SK-N-SH treated with all-trans-retinoic acid at 6 μM for 48 hours (cell line): ENCODE results near the gene ADGRV1.

Source experiments
- ATAC-seq: fragments of 200-7000 bp; cut with Tn5 transposase; 3 replicates; pipeline ENCODE4 v1.9.1; 2020; ENCODE audit warnings: mild to moderate bottlenecking, moderate library complexity
- ARNTL ChIP-seq: fragments of 450-650 bp; formaldehyde crosslinking; IDR thresholded peaks from 2 replicates; pipeline ENCODE4 v1.5.0; 2020; ENCODE audit warnings: low read depth, mild to moderate bottlenecking, moderate library complexity, borderline replicate concordance
- BACH2 ChIP-seq: fragments of 250-450 bp; sonication (Bioruptor Pico); IDR thresholded peaks from 2 replicates; pipeline ENCODE4 v1.9.0; 2021; ENCODE audit warnings: mild to moderate bottlenecking, borderline replicate concordance
- CSDC2 ChIP-seq: fragments of 250-450 bp; sonication (Bioruptor Pico); IDR thresholded peaks from 2 replicates; pipeline ENCODE4 v1.5.0; 2020; ENCODE audit warnings: mild to moderate bottlenecking, moderate library complexity
- CSRNP3 ChIP-seq: fragments of 250-450 bp; sonication (Bioruptor Pico); IDR thresholded peaks from 2 replicates; pipeline ENCODE4 v1.5.1; 2021; ENCODE audit warnings: mild to moderate bottlenecking, moderate library complexity
- ESRRG ChIP-seq: fragments of 250-450 bp; sonication (Bioruptor Pico); IDR thresholded peaks from 2 replicates; pipeline ENCODE4 v1.6.1; 2021; ENCODE audit warnings: mild to moderate bottlenecking
- ISL1 ChIP-seq: fragments of 250-450 bp; sonication (Bioruptor Pico); IDR thresholded peaks from 2 replicates; pipeline ENCODE4 v2.1.2; 2022; ENCODE audit warnings: mild to moderate bottlenecking, moderate library complexity
- OSR1 ChIP-seq: fragments of 250-450 bp; sonication (Bioruptor Pico); IDR thresholded peaks from 2 replicates; pipeline ENCODE4 v1.8.0; 2022; ENCODE audit warnings: moderate library complexity, mild to moderate bottlenecking, inconsistent platforms
- PATZ1 ChIP-seq: fragments of 250-450 bp; sonication (Bioruptor Pico); IDR thresholded peaks from 2 replicates; pipeline ENCODE4 v1.8.0; 2020; ENCODE audit warnings: mild to moderate bottlenecking, moderate library complexity, borderline replicate concordance
- POU6F1 ChIP-seq: fragments of 250-450 bp; sonication (Bioruptor Pico); IDR thresholded peaks from 2 replicates; pipeline ENCODE4 v1.8.0; 2021; ENCODE audit warnings: low read depth, mild to moderate bottlenecking, moderate library complexity, borderline replicate concordance
- PPARA ChIP-seq: fragments of 250-450 bp; sonication (Bioruptor Pico); IDR thresholded peaks from 2 replicates; pipeline ENCODE4 v1.5.0; 2020; ENCODE audit warnings: mild to moderate bottlenecking, borderline replicate concordance
- RARB ChIP-seq: fragments of 250-450 bp; sonication (Bioruptor Pico); IDR thresholded peaks from 2 replicates; pipeline ENCODE4 v1.8.0; 2021; ENCODE audit warnings: mild to moderate bottlenecking, moderate library complexity
- SNAI2 ChIP-seq: fragments of 250-450 bp; sonication (Bioruptor Pico); IDR thresholded peaks from 2 replicates; pipeline ENCODE4 v1.5.0; 2020; ENCODE audit warnings: mild to moderate bottlenecking, moderate library complexity
- TCF4 ChIP-seq: fragments of 250-450 bp; sonication (Bioruptor Pico); IDR thresholded peaks from 2 replicates; pipeline ENCODE4 v1.8.0; 2021; ENCODE audit warnings: mild to moderate bottlenecking, moderate library complexity, borderline replicate concordance
- TOX ChIP-seq: fragments of 250-450 bp; sonication (Bioruptor Pico); IDR thresholded peaks from 2 replicates; pipeline ENCODE4 v1.8.0; 2021; ENCODE audit warnings: mild to moderate bottlenecking, moderate library complexity, borderline replicate concordance
- ZC3H10 ChIP-seq: fragments of 250-450 bp; sonication (Bioruptor Pico); IDR thresholded peaks from 2 replicates; pipeline ENCODE4 v1.5.1; 2021; ENCODE audit warnings: mild to moderate bottlenecking, moderate library complexity
- ZFP3 ChIP-seq: fragments of 250-450 bp; sonication (Bioruptor Pico); IDR thresholded peaks from 2 replicates; pipeline ENCODE4 v1.5.0; 2020; ENCODE audit warnings: mild to moderate bottlenecking, moderate library complexity
- ZFP30 ChIP-seq: fragments of 450-650 bp; formaldehyde crosslinking; IDR thresholded peaks from 2 replicates; pipeline ENCODE4 v1.5.0; 2022; ENCODE audit warnings: mild to moderate bottlenecking, moderate library complexity
- ZNF565 ChIP-seq: fragments of 450-650 bp; formaldehyde crosslinking; conservative IDR thresholded peaks from 2 replicates; pipeline ENCODE4 v1.5.0; 2020; ENCODE audit warnings: low read depth, mild to moderate bottlenecking, moderate library complexity
- ZNF70 ChIP-seq: fragments of 450-650 bp; formaldehyde crosslinking; IDR thresholded peaks from 2 replicates; pipeline ENCODE4 v1.5.0; 2020; ENCODE audit warnings: mild to moderate bottlenecking, moderate library complexity
- ZNF8 ChIP-seq: fragments of 450-650 bp; formaldehyde crosslinking; IDR thresholded peaks from 2 replicates; pipeline ENCODE4 v1.5.0; 2020; ENCODE audit warnings: mild to moderate bottlenecking, moderate library complexity

The ADGRV1 gene

GRCh38 chr5:91101600-91102379 is 543.2 kb downstream of the ADGRV1 start:
- peak; percentile 100 for ATAC-seq
- TF ChIP-seq ESRRG (CRISPR knock-in tag) (no peak), ZNF8 (CRISPR knock-in tag) (no peak), ZFP30 (CRISPR knock-in tag) (no peak), CSDC2 (no peak), ISL1 (CRISPR knock-in tag) (no peak), OSR1 (CRISPR knock-in tag) (no peak), ZFP3 (CRISPR knock-in tag) (no peak), PATZ1 (CRISPR knock-in tag) (no peak), TCF4 (CRISPR knock-in tag) (no peak), PPARA (CRISPR knock-in tag) (no peak), BACH2 (CRISPR knock-in tag) (no peak), RARB (no peak), SNAI2 (CRISPR knock-in tag) (no peak), CSRNP3 (no peak), TOX (no peak)

GRCh38 chr5:91103353-91104061 is 544.9 kb downstream of the ADGRV1 start:
- TF ChIP-seq CSDC2 (no peak), SNAI2 (CRISPR knock-in tag) (no peak)
- ATAC-seq: no peak

- TF ChIP-seq CSRNP3: no peak
- no peak for TF ChIP-seq ZNF70
- TF ChIP-seq CSDC2: no peak
- no peak for TF ChIP-seq ISL1 (CRISPR knock-in tag)
- TF ChIP-seq OSR1 (CRISPR knock-in tag): no peak
- no peak for TF ChIP-seq ZFP3 (CRISPR knock-in tag)
- TF ChIP-seq ZFP30 (CRISPR knock-in tag): no peak
- no peak for TF ChIP-seq POU6F1 (CRISPR knock-in tag)
- no peak for TF ChIP-seq ZC3H10 (CRISPR knock-in tag)
- TF ChIP-seq PPARA (CRISPR knock-in tag): no peak
- no peak for TF ChIP-seq ZNF8 (CRISPR knock-in tag)
- no peak for TF ChIP-seq ARNTL (CRISPR knock-in tag)
- no peak for TF ChIP-seq PATZ1 (CRISPR knock-in tag)
- TF ChIP-seq ZNF565 (CRISPR knock-in tag): no peak
- ATAC-seq: no peak
These were observed 545.5 kb downstream of the ADGRV1 start for GRCh38 chr5:91104062-91104448.
